ENCODE data around the gene FRMD4A. TPM values are rescaled to one million over a fixed set of nuclear protein-coding genes. Genes with fewer than 3 reads are reported as not detected.
"Not testable (repeated sequence)": the region's sequence is repeated elsewhere in the genome, so short reads cannot be mapped to it uniquely, and the experiment has no call there.

Gene FRMD4A
- total and polyA plus RNA-seq, 2 of the 4 experiments (the other 2 are of a cell fraction) = 30.3 to 68.8 TPM

DNA sequence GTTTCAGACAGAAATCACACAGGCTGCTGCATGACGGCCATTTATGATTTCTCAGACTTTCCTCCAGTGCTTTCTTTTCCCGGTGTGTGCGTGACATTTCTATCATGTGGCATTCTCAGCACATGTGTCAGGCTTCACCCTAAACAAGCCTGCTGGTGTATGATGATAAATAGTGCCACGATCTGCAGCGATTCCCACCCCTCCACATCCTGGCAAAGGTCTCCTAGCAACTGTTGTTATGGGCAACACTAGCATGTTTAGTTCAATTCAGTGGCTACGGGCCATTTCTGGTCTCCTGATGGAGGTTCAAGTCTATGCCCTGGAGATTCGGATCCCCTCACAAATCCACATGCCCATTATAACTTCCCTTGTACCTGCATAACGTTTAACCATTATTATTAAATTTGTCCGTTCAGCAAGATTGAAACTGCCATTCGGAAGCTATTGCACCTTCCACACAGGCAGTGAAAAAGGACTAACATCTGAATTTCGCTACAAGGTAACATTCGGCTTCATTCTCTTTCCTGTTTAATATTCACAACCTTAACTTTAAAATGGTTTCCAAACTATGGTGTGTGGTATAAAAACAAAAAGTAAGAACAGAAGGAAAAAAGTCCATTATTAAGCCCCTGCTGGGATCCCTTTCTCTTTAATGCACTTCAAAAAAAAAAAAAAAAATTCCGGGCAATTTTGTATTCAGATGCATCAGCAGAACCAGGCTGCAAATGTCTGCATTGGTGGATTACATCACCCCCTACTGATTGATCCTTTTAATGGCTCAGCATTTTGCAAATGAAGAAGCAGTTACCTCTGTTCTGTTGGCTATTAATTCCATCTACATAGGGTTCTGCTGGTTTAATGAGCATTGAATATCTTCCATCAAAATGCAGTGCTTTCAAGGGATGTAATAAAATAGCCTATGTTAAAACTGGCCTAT is 90.2 kb downstream of the FRMD4A start:
- Histone ChIP-seq H2BK15ac (ENCODE audit: low read depth, low read length) (no peak overlapping the region), H4K20me1 (ENCODE audit: insufficient read depth, low read length) (no peaks in the 10 kb centered on the region; the same call in 1 of the 2 replicates), H3K18ac (ENCODE audit: low read depth, low read length) (no peak overlapping the region), H2AK5ac (ENCODE audit: low read depth, low read length) (no peak overlapping the region), H3K14ac (replicated peaks; ENCODE audit: low read depth, low read length) (no peak overlapping the region), H3K9ac (ENCODE audit: low read depth, low read length) (no peak overlapping the region), H3K27me3 (ENCODE audit: control insufficient read depth, insufficient read depth, low read length) (peaks cover 28% of the 10 kb centered on the region), H3K4ac (ENCODE audit: low read depth, low read length) (no peak overlapping the region), H3K9me1 (ENCODE audit: insufficient read depth, low read length) (peaks cover 9% of the 10 kb centered on the region; the same call in 1 of the 2 replicates), H3K27ac (ENCODE audit: insufficient read depth, low read length) (no peak overlapping the region), H4K91ac (ENCODE audit: insufficient read depth, low read depth, low read length) (no peak overlapping the region), H2BK120ac (ENCODE audit: low read depth, low read length) (no peak overlapping the region), H2AFZ (replicated peaks; ENCODE audit: low read length, poor library complexity) (peak overlapping the region; percentile 46), H4K8ac (ENCODE audit: low read depth in 2 of 2, low read length in 2 of 2) (no peak overlapping the region), H3K4me3 (ENCODE audit: insufficient read depth, low read depth, low read length) (no peak overlapping the region), H3K79me1 (ENCODE audit: low read depth in 1 of 2, low read length in 2 of 2) (no peaks in the 10 kb centered on the region), H3K23ac (ENCODE audit: low read depth, low read length) (no peak overlapping the region), H3K56ac (ENCODE audit: extremely low read depth, insufficient read depth, low read length) (no peak overlapping the region), H4K5ac (ENCODE audit: low read depth, low read length) (no peak overlapping the region), H3K4me1 (ENCODE audit: control insufficient read depth, insufficient read depth, low read length) (peaks cover 2% of the 10 kb centered on the region; the same call in 1 of the 2 replicates), H2AK9ac (replicated peaks; ENCODE audit: low read depth, low read length, poor library complexity) (no peak overlapping the region), H3K9me3 (ENCODE audit: control insufficient read depth, insufficient read depth, low read length) (no peaks in the 10 kb centered on the region), H3K4me2 (ENCODE audit: low read depth, low read length) (no peak overlapping the region), H2BK5ac (ENCODE audit: low read depth, low read length, poor library complexity, severe bottlenecking) (no peak overlapping the region), H3K36me3 (ENCODE audit: control insufficient read depth, insufficient read depth, low read length) (no peaks in the 10 kb centered on the region), H2BK20ac (ENCODE audit: low read depth, low read length) (no peak overlapping the region)
- in situ Hi-C loops (cut with MboI; ENCODE audit: low sequenced_read_pairs) (no loop called here), intact Hi-C loops (cut with micrococcal nuclease) (no loop called here), dilution Hi-C loops (cut with HindIII; ENCODE audit: low sequenced_read_pairs, unreplicated experiment) (no loop called here)
- ATAC-seq (ENCODE audit: low read depth) (no peak), DNase-seq (peak; percentile 26)
- 27% methylated on average over 4 of the region's 13 CpGs; no CpG with 5 or more reads in 1 of the 2 experiments for WGBS, 2 experiments (ENCODE audit: extremely low coverage in 2 of 2, insufficient read length in 1 of 2)
- TF ChIP-seq RAD21 (IDR thresholded peaks at IDR 0.05; ENCODE audit: low read length) (no peak), MAFK (IDR thresholded peaks at IDR 0.05; ENCODE audit: low read depth, low read length) (peak; percentile 55)
- no TSS peak for BruUV-seq (replicated peaks)
- POLR2A ChIA-PET (ENCODE audit: unreplicated experiment) = no interaction called here
- CTCF ChIA-PET = interaction anchor here (0.6 to 1.0 kb wide), 2 partner anchors 10 to 221 kb away, joined by 3 read pairs; no protein-coding TSS in a partner anchor

- WGBS, 2 experiments (ENCODE audit: extremely low coverage in 2 of 2, insufficient read length in 1 of 2) = no CpG with 5 or more reads among the region's 3 CpGs
- H3K4me2 ChIP-seq (ENCODE audit: low read depth, low read length); BruUV-seq (replicated peaks); H2AFZ ChIP-seq (replicated peaks; ENCODE audit: low read length, poor library complexity); H3K4ac ChIP-seq (ENCODE audit: low read depth, low read length); H3K36me3 ChIP-seq (ENCODE audit: control insufficient read depth, insufficient read depth, low read length); H4K5ac ChIP-seq (ENCODE audit: low read depth, low read length); H3K9me1 ChIP-seq (ENCODE audit: insufficient read depth, low read length); intact Hi-C loops (cut with micrococcal nuclease); H4K20me1 ChIP-seq (ENCODE audit: insufficient read depth, low read length); H3K4me3 ChIP-seq (ENCODE audit: insufficient read depth, low read depth, low read length); H2BK5ac ChIP-seq (ENCODE audit: low read depth, low read length, poor library complexity, severe bottlenecking); H3K23ac ChIP-seq (ENCODE audit: low read depth, low read length); H2AK5ac ChIP-seq (ENCODE audit: low read depth, low read length); H3K4me1 ChIP-seq (ENCODE audit: control insufficient read depth, insufficient read depth, low read length); H3K9me3 ChIP-seq (ENCODE audit: control insufficient read depth, insufficient read depth, low read length); H2AK9ac ChIP-seq (replicated peaks; ENCODE audit: low read depth, low read length, poor library complexity); H3K9ac ChIP-seq (ENCODE audit: low read depth, low read length); H2BK20ac ChIP-seq (ENCODE audit: low read depth, low read length); H3K18ac ChIP-seq (ENCODE audit: low read depth, low read length); in situ Hi-C loops (cut with MboI; ENCODE audit: low sequenced_read_pairs); H2BK15ac ChIP-seq (ENCODE audit: low read depth, low read length); H2BK120ac ChIP-seq (ENCODE audit: low read depth, low read length); H3K56ac ChIP-seq (ENCODE audit: extremely low read depth, insufficient read depth, low read length); CTCF ChIA-PET; H4K8ac ChIP-seq (ENCODE audit: low read depth in 2 of 2, low read length in 2 of 2); dilution Hi-C loops (cut with HindIII; ENCODE audit: low sequenced_read_pairs, unreplicated experiment); H4K91ac ChIP-seq (ENCODE audit: insufficient read depth, low read depth, low read length); H3K27ac ChIP-seq (ENCODE audit: insufficient read depth, low read length); H3K79me1 ChIP-seq (ENCODE audit: low read depth in 1 of 2, low read length in 2 of 2); H3K14ac ChIP-seq (replicated peaks; ENCODE audit: low read depth, low read length); ATAC-seq (ENCODE audit: low read depth); POLR2A ChIA-PET (ENCODE audit: unreplicated experiment); DNase-seq: not testable (repeated sequence)
- H3K27me3 ChIP-seq (ENCODE audit: control insufficient read depth, insufficient read depth, low read length) = peaks cover 42% of the 10 kb centered on the region
These were observed 92.1 kb downstream of the FRMD4A start for GRCh38 chr10:14238659-14239058.

Measured in IMR-90 (cell line).